BE2C (cell line): Measurements from ENCODE around the gene DHX57.

Source experiments
- DNase-seq: peaks from one replicate; pipeline ENCODE4 v3.0.0-alpha.2; 2020
- H3K27me3 ChIP-seq: fragments of 250-450 bp; sonication (Bioruptor Pico); 2 replicates; pipeline ENCODE4 v1.5.1; 2020; ENCODE audit warnings: mild to moderate bottlenecking
- H3K36me3 ChIP-seq: fragments of 250-450 bp; sonication (Bioruptor Pico); 2 replicates; pipeline ENCODE4 v1.5.1; 2020; ENCODE audit warnings: mild to moderate bottlenecking
- H3K4me1 ChIP-seq: fragments of 250-450 bp; sonication (Bioruptor Pico); 2 replicates; pipeline ENCODE4 v1.5.1; 2020
- H3K4me3 ChIP-seq: 2 replicates; pipeline ENCODE4 v1.5.1; 2011; ENCODE audit warnings: low read depth, low read length
- H3K9me3 ChIP-seq: fragments of 250-450 bp; sonication (Bioruptor Pico); 2 replicates; pipeline ENCODE4 v1.5.1; 2020
- CTCF ChIP-seq: IDR thresholded peaks from 2 replicates; pipeline ENCODE4 v1.5.1; 2012; ENCODE audit warnings: mild to moderate bottlenecking, low read depth, low read length

Gene DHX57

GRCh38 chr2:38823386-38823785, 52.3 kb downstream of the DHX57 start:
- Histone ChIP-seq H3K9me3 (no peaks in the 10 kb centered on the region), H3K36me3 (peaks cover 53% of the 10 kb centered on the region), H3K27me3 (no peaks in the 10 kb centered on the region), H3K4me3 (no peak overlapping the region), H3K4me1 (peaks cover 7% of the 10 kb centered on the region; the same call in 1 of the 2 replicates)
- no peak for TF ChIP-seq CTCF
- no peak for DNase-seq

GRCh38 chr2:38818565-38818964, 57.2 kb downstream of the DHX57 start:
- no peak for TF ChIP-seq CTCF
- no peaks in the 10 kb centered on the region for H3K4me1 ChIP-seq
- peaks cover 56% of the 10 kb centered on the region for H3K36me3 ChIP-seq
- no peaks in the 10 kb centered on the region for H3K27me3 ChIP-seq
- H3K9me3 ChIP-seq: no peaks in the 10 kb centered on the region
- H3K4me3 ChIP-seq: no peak overlapping the region
- DNase-seq: no peak

GRCh38 chr2:38815936-38816335, 59.8 kb downstream of the DHX57 start:
- DNase-seq: no peak
- no peak for TF ChIP-seq CTCF
- peaks cover 48% of the 10 kb centered on the region for H3K36me3 ChIP-seq
- no peaks in the 10 kb centered on the region for H3K4me1 ChIP-seq
- H3K27me3 ChIP-seq: no peaks in the 10 kb centered on the region
- H3K9me3 ChIP-seq: no peaks in the 10 kb centered on the region
- no peak overlapping the region for H3K4me3 ChIP-seq

- Histone ChIP-seq H3K36me3 (peaks cover 22% of the 10 kb centered on the region), H3K27me3 (no peaks in the 10 kb centered on the region), H3K4me1 (no peaks in the 10 kb centered on the region), H3K9me3 (no peaks in the 10 kb centered on the region), H3K4me3 (no peak overlapping the region)
- no peak for TF ChIP-seq CTCF
- no peak for DNase-seq
These were observed 65.2 kb downstream of the DHX57 start for GRCh38 chr2:38810488-38810887.

- DNase-seq: no peak
- TF ChIP-seq CTCF: no peak
These were observed 67.1 kb downstream of the DHX57 start for GRCh38 chr2:38808677-38809076.

GRCh38 chr2:38806733-38807059, 69.0 kb downstream of the DHX57 start:
- Histone ChIP-seq H3K36me3 (peaks cover 25% of the 10 kb centered on the region), H3K27me3 (no peaks in the 10 kb centered on the region), H3K9me3 (no peaks in the 10 kb centered on the region), H3K4me3 (no peak overlapping the region), H3K4me1 (no peaks in the 10 kb centered on the region)
- TF ChIP-seq CTCF: no peak
- no peak for DNase-seq

More at GRCh38 chr2:38808677-38809076, 67.1 kb downstream of the DHX57 start:
- Histone ChIP-seq H3K4me3 (no peak overlapping the region), H3K4me1 (no peaks in the 10 kb centered on the region), H3K9me3 (no peaks in the 10 kb centered on the region), H3K27me3 (no peaks in the 10 kb centered on the region), H3K36me3 (peaks cover 25% of the 10 kb centered on the region)
